ENCODE data around the gene EPO. TPM values are rescaled to one million over a fixed set of nuclear protein-coding genes. Genes with fewer than 3 reads are reported as not detected.
"Not testable (repeated sequence)": the region's sequence is repeated elsewhere in the genome, so short reads cannot be mapped to it uniquely, and the experiment has no call there.

EPO gene
- total and polyA plus RNA-seq, 2 experiments from 2014 or later = 0.46 TPM; not detected in 1

DNA sequence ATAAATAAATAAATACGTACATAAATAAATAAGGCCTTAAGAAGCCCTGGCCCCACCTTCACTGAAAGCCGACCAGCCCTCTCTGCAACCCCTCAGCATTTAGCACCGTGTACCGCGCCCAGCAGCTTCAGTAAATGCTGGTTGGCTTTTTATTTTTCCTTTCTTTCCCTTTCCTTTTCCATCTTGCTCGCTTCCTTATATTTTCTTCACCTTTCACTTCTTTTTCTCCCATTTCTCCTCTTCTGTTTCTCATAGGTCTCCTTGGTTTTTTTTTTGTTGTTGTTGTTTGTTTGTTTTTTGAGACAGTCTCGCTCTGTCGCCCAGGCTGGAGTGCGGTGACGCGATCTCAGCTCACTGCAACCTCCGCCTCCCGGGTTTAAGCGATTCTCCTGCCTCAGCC lies 24.3 kb downstream of the EPO start:
- no peaks in the 10 kb centered on the region for H3K36me3 ChIP-seq
- H3K4me1 ChIP-seq (ENCODE audit: low read depth) = no peaks in the 10 kb centered on the region
- no peak overlapping the region for H3K4me3 ChIP-seq
- TF ChIP-seq, protein P1, sequence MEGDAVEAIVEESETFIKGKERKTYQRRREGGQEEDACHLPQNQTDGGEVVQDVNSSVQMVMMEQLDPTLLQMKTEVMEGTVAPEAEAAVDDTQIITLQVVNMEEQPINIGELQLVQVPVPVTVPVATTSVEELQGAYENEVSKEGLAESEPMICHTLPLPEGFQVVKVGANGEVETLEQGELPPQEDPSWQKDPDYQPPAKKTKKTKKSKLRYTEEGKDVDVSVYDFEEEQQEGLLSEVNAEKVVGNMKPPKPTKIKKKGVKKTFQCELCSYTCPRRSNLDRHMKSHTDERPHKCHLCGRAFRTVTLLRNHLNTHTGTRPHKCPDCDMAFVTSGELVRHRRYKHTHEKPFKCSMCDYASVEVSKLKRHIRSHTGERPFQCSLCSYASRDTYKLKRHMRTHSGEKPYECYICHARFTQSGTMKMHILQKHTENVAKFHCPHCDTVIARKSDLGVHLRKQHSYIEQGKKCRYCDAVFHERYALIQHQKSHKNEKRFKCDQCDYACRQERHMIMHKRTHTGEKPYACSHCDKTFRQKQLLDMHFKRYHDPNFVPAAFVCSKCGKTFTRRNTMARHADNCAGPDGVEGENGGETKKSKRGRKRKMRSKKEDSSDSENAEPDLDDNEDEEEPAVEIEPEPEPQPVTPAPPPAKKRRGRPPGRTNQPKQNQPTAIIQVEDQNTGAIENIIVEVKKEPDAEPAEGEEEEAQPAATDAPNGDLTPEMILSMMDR (IDR thresholded peaks at IDR 0.05; ENCODE audit: low read depth, low read length) = no peak
- DNase-seq (ENCODE audit: low read depth in 1 of 2, low spot score in 1 of 2) = no peak
- H3K9me3 ChIP-seq (ENCODE audit: low read depth) = no peaks in the 10 kb centered on the region
- no peaks in the 10 kb centered on the region for H3K27me3 ChIP-seq
- H3K27ac ChIP-seq = no peak overlapping the region

DNA sequence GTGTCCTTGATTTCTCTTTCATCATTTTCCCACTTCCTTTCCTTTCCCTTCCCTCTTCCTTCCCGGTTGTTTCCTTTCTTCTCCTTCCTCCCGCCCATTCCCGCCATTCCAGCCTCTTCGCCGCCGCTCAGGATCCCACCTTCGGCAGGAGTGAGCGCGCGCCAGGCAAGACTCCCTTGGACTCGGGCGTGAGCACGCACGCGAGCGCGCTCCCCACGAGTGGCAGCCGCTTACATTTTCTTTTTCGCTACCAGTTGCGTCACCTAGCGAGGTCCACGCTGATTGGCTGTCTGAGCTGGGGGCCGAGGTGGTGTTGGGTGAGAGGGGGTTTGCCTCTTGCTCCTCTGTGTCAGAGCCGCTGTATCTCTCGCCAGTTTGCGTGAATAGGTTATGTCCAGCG lies 24.9 kb downstream of the EPO start:
- Histone ChIP-seq H3K36me3 (no peaks in the 10 kb centered on the region), H3K27ac (no peak overlapping the region), H3K27me3 (no peaks in the 10 kb centered on the region), H3K9me3 (ENCODE audit: low read depth) (no peaks in the 10 kb centered on the region), H3K4me1 (ENCODE audit: low read depth) (no peaks in the 10 kb centered on the region), H3K4me3 (no peak overlapping the region)
- peak in 1 of 2 donors; percentile 93 for DNase-seq (ENCODE audit: low read depth in 1 of 2, low spot score in 1 of 2)
- TF ChIP-seq, protein P1 (IDR thresholded peaks at IDR 0.05; ENCODE audit: low read depth, low read length) = no peak

DNA sequence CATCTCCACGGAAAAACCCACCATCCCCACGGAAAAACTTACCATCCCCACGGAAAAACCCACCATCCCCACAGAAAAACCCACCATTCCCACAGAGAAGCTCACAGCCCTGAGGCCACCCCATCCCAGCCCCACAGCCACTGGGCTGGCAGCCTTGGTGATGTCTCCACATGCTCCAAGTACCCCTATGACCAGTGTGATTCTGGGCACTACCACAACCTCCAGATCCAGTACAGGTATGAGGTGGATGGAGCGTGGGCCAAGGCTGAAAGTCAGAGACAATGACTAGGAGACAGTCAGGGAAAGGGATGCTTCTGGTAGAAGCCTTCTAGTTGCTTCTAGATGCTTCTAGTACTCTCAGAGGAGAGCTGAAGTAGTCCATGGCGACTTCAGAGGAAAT lies 32.7 kb downstream of the EPO start:
- H3K4me3 ChIP-seq = no peak overlapping the region
- H3K27me3 ChIP-seq = no peaks in the 10 kb centered on the region
- TF ChIP-seq, protein P1 (IDR thresholded peaks at IDR 0.05; ENCODE audit: low read depth, low read length) = no peak
- DNase-seq (ENCODE audit: low read depth in 1 of 2, low spot score in 1 of 2) = no peak
- no peaks in the 10 kb centered on the region for H3K36me3 ChIP-seq
- H3K9me3 ChIP-seq (ENCODE audit: low read depth) = no peaks in the 10 kb centered on the region
- no peak overlapping the region for H3K27ac ChIP-seq
- H3K4me1 ChIP-seq (ENCODE audit: low read depth) = no peaks in the 10 kb centered on the region

DNA sequence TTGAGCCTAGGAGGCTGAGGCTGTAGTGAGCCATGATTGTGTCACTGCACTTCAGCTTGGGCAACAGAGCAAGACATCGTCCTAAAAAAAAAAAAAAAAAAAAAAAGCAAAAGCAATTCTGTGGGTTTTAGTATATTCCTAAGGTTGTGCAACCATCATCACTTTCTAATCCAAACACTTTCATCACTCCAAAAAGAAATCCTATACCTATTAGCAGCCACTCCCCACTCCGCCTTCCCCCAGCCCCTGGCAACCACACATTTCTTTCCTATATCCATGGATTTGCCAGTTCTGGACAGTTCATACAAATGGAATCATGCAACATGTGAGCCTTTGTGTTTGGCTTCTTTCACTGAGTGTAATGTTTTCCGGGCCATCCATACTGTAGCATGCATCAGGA lies 33.5 kb downstream of the EPO start:
- H3K36me3 ChIP-seq = no peaks in the 10 kb centered on the region
- no peaks in the 10 kb centered on the region for H3K4me1 ChIP-seq (ENCODE audit: low read depth)
- no peak overlapping the region for H3K4me3 ChIP-seq
- no peaks in the 10 kb centered on the region for H3K27me3 ChIP-seq
- TF ChIP-seq, protein P1 (IDR thresholded peaks at IDR 0.05; ENCODE audit: low read depth, low read length) = no peak
- no peaks in the 10 kb centered on the region for H3K9me3 ChIP-seq (ENCODE audit: low read depth)
- DNase-seq (ENCODE audit: low read depth in 1 of 2, low spot score in 1 of 2) = peak in 1 of 2 donors; percentile 16
- H3K27ac ChIP-seq = no peak overlapping the region

DNA sequence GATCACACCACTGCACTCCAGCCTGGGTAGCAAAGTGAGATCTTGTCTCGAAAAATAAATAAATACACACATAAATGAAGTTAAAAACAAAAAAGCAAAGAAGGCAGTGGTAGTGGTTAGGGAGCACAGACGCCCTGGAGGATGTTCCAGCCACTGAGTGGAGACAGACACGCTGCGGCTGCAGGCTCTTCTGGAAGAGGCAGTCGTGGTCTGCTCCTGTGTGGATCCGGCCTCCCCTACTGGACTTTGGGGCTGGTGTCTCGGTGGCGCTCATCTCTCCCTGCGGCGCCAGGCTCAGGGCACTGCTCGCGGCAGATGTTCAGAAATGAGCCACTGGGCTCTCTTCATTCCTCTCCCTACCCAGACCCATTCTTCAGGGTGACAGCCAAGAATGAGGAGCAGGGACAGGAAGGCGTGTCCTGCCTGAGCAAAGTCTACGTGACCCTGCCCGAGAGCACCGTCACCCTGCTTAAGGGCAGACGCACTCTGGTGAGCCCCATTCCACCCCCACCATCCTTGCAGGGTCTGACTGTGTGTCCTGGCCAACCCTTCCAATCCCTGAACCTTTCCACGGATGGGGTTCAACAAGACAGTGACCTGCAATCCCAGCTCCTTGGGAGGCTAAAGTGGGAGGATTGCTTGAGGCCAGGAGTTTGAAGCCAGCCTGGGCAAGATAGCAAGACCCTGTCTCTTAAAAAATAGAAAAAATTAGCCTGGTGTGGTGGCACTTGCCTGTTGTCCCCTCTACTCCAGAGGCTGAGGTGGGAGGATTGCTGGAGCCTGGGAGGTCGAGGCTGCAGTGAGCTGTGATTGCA lies 39.3 kb downstream of the EPO start:
- H3K9me3 ChIP-seq (ENCODE audit: low read depth) = no peaks in the 10 kb centered on the region
- H3K4me3 ChIP-seq = no peak overlapping the region
- TF ChIP-seq, protein P1 (IDR thresholded peaks at IDR 0.05; ENCODE audit: low read depth, low read length) = no peak
- H3K27ac ChIP-seq = no peak overlapping the region
- H3K4me1 ChIP-seq (ENCODE audit: low read depth) = no peaks in the 10 kb centered on the region
- no peak for DNase-seq (ENCODE audit: low read depth in 1 of 2, low spot score in 1 of 2)
- no peaks in the 10 kb centered on the region for H3K27me3 ChIP-seq
- no peaks in the 10 kb centered on the region for H3K36me3 ChIP-seq

DNA sequence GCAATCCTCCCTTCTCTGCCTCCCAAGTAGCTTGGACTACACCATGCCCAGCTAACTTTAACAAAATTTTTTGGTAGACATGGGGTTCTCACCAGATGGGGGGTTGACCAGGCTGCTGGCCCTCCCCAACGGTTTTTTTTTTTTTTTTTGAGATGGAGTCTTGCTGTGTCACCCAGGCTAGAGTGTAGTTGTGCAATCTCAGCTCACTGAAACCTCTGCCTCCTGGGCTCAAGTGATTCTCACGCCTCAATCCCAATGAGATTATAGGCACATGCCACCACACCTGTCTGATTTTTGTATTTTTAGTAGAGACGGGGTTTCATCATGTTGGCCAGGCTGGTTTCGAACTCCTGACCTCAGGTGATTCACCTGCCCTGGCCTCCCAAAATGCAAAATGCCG lies 42.6 kb downstream of the EPO start:
- not testable (repeated sequence) for H3K9me3 ChIP-seq (ENCODE audit: low read depth); H3K27me3 ChIP-seq; H3K27ac ChIP-seq; H3K4me1 ChIP-seq (ENCODE audit: low read depth); H3K4me3 ChIP-seq; H3K36me3 ChIP-seq; DNase-seq (ENCODE audit: low read depth in 1 of 2, low spot score in 1 of 2)

Data from cardiac muscle cell (in vitro differentiated cells and primary cell).